Activated T-cell treated with anti-CD3 and anti-CD28 coated beads for 48 hours (primary cell): ENCODE measurements around the gene FBL.
"Not testable (repeated sequence)": the region's sequence is repeated elsewhere in the genome, so short reads cannot be mapped to it uniquely, and the experiment has no call there.

Experiments used
- DNase-seq: peaks from one replicate; pipeline ENCODE4 v3.0.0-alpha.2; 2020; ENCODE audit warnings: low read depth

Gene FBL

GRCh38 chr19:39845933-39846677 lies at the start of gene FBL:
Gene FBL, minus strand, starts transcription at chr19:39846379. Its CDS starts 79 bp downstream, at chr19:39846300.
- peak; percentile 98 for DNase-seq

DNA sequence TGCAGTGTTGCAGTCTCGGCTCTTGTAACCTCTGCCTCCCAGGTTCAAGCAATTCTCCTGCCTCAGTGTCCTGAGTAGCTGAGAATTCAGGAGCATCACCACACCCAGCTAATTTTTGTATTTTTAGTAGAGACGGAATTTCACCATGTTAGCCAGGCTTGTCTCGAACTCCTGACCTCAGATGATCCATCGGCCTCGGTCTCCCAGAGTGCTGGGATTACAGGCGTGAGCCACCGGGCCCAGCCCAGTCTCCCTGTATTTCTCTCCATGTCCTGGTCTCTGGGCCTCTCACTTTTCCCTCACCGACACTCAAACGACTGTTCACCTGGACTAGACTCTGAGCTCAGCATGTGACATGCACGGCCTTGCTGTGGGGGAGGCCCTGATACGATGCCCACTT lies 48.9 kb upstream of the FBL start:
- not testable (repeated sequence) for DNase-seq

DNA sequence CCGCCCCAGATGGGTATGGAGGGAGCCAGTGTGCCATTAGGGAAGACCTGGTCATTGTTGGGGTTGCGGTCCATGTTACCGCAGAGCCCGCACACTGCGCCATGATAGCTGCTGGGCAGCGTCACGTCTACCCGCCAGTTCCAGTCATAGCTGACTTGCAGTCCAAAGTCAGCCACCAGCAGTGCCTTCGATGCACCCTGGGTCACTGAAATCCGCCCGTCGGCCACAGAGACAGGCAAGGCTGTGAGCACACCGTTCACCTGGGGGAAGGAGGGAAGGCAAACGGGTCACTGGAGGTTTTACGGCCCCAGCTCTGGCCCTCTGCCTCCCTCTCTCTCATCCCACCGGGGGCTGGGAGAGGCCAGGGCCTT lies 48.0 kb upstream of the FBL start:
- DNase-seq, result not testable (repeated sequence)

GRCh38 chr19:39893366-39894235 lies 47.4 kb upstream of the FBL start:
- DNase-seq, result not testable (repeated sequence)

DNA sequence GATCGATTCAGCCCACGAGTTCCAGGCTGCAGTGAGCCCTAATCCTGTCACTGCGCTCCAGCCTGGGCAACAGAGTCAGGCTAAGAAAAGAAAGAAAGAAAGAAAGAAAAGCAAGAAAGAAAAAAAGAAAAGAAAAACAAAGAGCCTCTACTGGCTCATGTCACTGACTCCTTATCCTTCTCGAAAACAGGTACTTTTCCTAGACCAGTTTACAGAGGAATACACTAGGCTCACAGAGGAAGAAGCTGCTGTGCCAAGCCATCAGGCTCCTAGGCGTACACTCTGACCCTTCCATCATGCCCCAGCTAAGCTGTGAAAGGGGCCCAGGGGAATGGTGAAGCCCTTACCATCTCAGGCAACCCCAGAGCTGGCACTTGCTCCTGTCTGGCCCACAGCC lies 46.3 kb upstream of the FBL start:
- not testable (repeated sequence) for DNase-seq

- not testable (repeated sequence) for DNase-seq
Measured at GRCh38 chr19:39891660-39892505, 45.7 kb upstream of the FBL start.

GRCh38 chr19:39890755-39891551 lies 44.8 kb upstream of the FBL start:
- DNase-seq, result no peak

GRCh38 chr19:39889872-39890754 lies 43.9 kb upstream of the FBL start:
- not testable (repeated sequence) for DNase-seq

DNA sequence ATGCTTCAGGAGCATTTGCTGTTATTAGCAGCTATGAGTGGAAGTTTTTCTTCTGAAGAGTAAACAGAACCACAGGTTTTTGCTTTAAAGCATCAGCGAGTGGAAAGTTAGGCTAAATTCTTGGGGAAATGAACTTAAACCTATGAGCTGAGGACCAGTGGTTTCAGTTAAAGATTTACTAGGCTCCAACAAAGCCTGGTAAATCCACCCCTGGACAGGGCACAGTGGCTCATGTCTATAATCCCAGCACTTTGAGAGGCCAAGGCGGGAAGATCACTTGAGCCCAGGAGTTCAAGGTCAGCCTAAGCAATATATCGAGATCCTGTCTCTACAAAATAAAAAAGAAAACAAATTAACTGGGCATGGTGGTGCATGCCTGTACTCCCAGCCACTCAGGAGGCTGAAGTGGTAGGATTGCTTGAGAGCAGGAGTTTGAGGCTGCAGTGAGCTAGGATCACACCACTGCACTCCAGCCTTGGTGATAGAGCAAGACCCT lies 41.3 kb upstream of the FBL start:
- not testable (repeated sequence) for DNase-seq

- not testable (repeated sequence) for DNase-seq
Measured at GRCh38 chr19:39885821-39886554, 39.8 kb upstream of the FBL start.

- not testable (repeated sequence) for DNase-seq
Measured at GRCh38 chr19:39884721-39885120, 38.5 kb upstream of the FBL start.

- not testable (repeated sequence) for DNase-seq
Measured at GRCh38 chr19:39882645-39883044, 36.5 kb upstream of the FBL start.

DNA sequence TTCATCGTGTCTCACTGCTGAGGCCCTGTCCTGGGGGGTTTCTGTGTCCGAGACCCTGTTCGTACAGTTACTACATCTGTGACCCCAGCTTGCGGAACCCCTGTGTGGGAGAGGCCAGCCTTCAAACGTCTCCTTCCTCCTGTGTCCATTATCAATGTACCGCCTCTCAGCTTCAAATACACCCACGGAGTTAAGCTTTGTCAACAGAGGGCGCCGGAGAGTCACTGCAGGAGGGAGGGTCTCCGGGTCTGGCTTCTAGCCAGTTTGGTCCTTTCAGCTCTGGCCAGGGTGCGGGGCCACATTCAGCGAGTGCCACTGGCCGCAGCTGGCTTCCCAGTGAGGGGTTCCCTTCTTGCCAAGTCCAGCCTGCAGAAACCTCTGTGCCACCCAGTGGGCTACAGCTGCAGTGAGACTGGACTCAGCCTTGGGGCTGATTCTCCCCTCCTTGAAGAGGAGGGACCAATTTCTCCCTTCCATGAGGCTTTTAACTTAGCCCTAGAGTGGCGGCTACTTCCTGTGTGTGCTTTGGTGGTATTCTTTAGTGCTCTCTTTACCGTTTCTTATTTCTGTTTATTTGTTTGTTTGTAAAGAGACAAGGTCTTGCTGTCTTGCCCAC lies 35.4 kb upstream of the FBL start:
- not testable (repeated sequence) for DNase-seq

DNA sequence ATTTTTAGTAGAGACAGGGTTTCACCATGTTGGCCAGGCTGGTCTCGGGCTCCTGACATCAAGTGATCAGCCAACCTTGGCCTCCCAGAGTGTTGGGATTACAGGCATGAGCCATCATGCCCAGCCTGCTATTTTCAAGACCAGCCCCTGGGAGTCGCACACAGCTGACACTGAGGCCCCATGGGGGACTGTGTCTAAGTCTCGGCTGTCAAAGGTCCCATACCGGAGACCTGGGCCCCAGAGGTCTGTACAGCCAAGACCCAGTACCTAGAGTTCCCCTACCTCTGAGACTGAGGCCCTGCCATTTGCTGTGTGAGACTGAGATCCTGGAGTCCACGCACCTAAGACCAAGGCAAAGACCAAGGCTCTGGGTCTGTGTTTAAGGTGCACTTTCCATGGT lies 34.1 kb upstream of the FBL start:
- DNase-seq, result not testable (repeated sequence)

GRCh38 chr19:39879796-39880195 lies 33.6 kb upstream of the FBL start:
- DNase-seq, result not testable (repeated sequence)

DNA sequence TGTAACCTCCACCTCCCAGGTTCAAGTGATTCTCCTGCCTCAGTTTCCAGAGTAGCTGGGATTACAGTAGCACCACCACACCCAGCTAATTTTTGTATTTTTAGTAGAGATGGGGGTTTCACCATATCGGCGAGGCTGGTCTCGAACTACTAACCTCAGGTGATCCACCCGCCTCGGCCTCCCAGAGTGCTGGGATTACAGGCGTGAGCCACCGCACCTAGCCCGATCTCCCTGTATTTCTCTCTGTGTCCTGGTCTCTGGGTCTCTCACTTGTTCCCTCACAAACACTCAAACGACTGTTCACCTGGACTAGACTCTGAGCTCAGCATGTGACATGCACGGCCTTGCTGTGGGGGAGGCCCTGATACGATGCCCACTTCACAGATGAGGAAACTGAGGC lies 32.7 kb upstream of the FBL start:
- DNase-seq, result not testable (repeated sequence)

GRCh38 chr19:39878398-39878797 lies 32.2 kb upstream of the FBL start:
- no peak for DNase-seq

- DNase-seq, result not testable (repeated sequence)
Measured at GRCh38 chr19:39877982-39878381, 31.8 kb upstream of the FBL start.

GRCh38 chr19:39877488-39877887 lies 31.3 kb upstream of the FBL start:
- DNase-seq, result not testable (repeated sequence)
